Ishikawa (cell line): ENCODE measurements around the gene IGFBP6.

ENCODE experiments used
- CREB1 ChIP-seq: IDR thresholded peaks from 2 replicates; pipeline ENCODE4 v1.6.1; 2012; ENCODE audit warnings: low read depth
- EP300 ChIP-seq: IDR thresholded peaks from 2 replicates; pipeline ENCODE4 v1.6.1; 2012; ENCODE audit warnings: borderline replicate concordance
- NFIC ChIP-seq: IDR thresholded peaks from 2 replicates; pipeline ENCODE4 v1.6.1; 2012
- RAD21 ChIP-seq: IDR thresholded peaks from 2 replicates; pipeline ENCODE4 v1.6.1; 2012; ENCODE audit warnings: low read depth
- TAF1 ChIP-seq: IDR thresholded peaks from 2 replicates; pipeline ENCODE4 v1.6.1; 2012; ENCODE audit warnings: low read depth, mild to moderate bottlenecking
- TCF12 ChIP-seq: IDR thresholded peaks from 2 replicates; pipeline ENCODE4 v1.6.1; 2012; ENCODE audit warnings: low read depth
- TEAD4 ChIP-seq: IDR thresholded peaks from 2 replicates; pipeline ENCODE4 v1.6.1; 2012
- YY1 ChIP-seq: IDR thresholded peaks from 2 replicates; pipeline ENCODE4 v1.6.1; 2012; ENCODE audit warnings: low read depth
- ZBTB7A ChIP-seq: IDR thresholded peaks from 2 replicates; pipeline ENCODE4 v1.6.1; 2012; ENCODE audit warnings: low read depth
- TF ChIP-seq, protein P1 (sequence below): IDR thresholded peaks from 2 replicates; pipeline ENCODE4 v1.6.1; 2012
- TF ChIP-seq, protein P2 (sequence below): IDR thresholded peaks from 2 replicates; pipeline ENCODE4 v1.6.1; 2012; ENCODE audit warnings: low read depth, mild to moderate bottlenecking

GRCh38 chr12:53079226-53080117 is 18.0 kb upstream of the IGFBP6 start, which contains the start of gene SPRYD3:
- TF ChIP-seq CREB1 (peak; percentile 54), TAF1 (peak; percentile 90), TCF12 (peak; percentile 65), ZBTB7A (no peak), EP300 (peak; percentile 50), NFIC (peak; percentile 70), RAD21 (no peak), YY1 (0 out of 2 replicates have a peak, but pooled peaks have one; percentile 29), TEAD4 (peak; percentile 30; the same call in 1 of the 2 replicates)
- TF ChIP-seq, protein P1, sequence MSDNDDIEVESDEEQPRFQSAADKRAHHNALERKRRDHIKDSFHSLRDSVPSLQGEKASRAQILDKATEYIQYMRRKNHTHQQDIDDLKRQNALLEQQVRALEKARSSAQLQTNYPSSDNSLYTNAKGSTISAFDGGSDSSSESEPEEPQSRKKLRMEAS: peak; percentile 66
- TF ChIP-seq, protein P2, sequence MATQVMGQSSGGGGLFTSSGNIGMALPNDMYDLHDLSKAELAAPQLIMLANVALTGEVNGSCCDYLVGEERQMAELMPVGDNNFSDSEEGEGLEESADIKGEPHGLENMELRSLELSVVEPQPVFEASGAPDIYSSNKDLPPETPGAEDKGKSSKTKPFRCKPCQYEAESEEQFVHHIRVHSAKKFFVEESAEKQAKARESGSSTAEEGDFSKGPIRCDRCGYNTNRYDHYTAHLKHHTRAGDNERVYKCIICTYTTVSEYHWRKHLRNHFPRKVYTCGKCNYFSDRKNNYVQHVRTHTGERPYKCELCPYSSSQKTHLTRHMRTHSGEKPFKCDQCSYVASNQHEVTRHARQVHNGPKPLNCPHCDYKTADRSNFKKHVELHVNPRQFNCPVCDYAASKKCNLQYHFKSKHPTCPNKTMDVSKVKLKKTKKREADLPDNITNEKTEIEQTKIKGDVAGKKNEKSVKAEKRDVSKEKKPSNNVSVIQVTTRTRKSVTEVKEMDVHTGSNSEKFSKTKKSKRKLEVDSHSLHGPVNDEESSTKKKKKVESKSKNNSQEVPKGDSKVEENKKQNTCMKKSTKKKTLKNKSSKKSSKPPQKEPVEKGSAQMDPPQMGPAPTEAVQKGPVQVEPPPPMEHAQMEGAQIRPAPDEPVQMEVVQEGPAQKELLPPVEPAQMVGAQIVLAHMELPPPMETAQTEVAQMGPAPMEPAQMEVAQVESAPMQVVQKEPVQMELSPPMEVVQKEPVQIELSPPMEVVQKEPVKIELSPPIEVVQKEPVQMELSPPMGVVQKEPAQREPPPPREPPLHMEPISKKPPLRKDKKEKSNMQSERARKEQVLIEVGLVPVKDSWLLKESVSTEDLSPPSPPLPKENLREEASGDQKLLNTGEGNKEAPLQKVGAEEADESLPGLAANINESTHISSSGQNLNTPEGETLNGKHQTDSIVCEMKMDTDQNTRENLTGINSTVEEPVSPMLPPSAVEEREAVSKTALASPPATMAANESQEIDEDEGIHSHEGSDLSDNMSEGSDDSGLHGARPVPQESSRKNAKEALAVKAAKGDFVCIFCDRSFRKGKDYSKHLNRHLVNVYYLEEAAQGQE: no peak
